Fibroblast of peridontal ligament (primary cell): Measurements from ENCODE around the gene LAMA3.

Experiments
- DNase-seq: peaks from one replicate; pipeline ENCODE4 v3.0.0-alpha.2; 2010; ENCODE audit errors: extremely low read depth

Gene LAMA3

GRCh38 chr18:23689031-23689615 is at the start of gene LAMA3:
Gene LAMA3 (plus strand): TSS chr18:23689453. CDS start chr18:23689684, 231 bp downstream.
- DNase-seq = peak; percentile 34

GRCh38 chr18:23640052-23640451 is 49.2 kb upstream of the LAMA3 start:
- DNase-seq = no peak

- DNase-seq = no peak
Observed at GRCh38 chr18:23641143-23641720, 48.0 kb upstream of the LAMA3 start.

GRCh38 chr18:23641937-23642666 is 47.2 kb upstream of the LAMA3 start:
- DNase-seq = no peak

- peak; percentile 64 for DNase-seq
Observed at GRCh38 chr18:23643815-23644490, 45.3 kb upstream of the LAMA3 start.

GRCh38 chr18:23645568-23646175 is 43.6 kb upstream of the LAMA3 start:
- no peak for DNase-seq

GRCh38 chr18:23646282-23646681 is 43.0 kb upstream of the LAMA3 start:
- no peak for DNase-seq

GRCh38 chr18:23648456-23648855 is 40.8 kb upstream of the LAMA3 start:
- DNase-seq = no peak

- no peak for DNase-seq
Observed at GRCh38 chr18:23648940-23649607, 40.2 kb upstream of the LAMA3 start.

- peak; percentile 94 for DNase-seq
Observed at GRCh38 chr18:23650968-23651927, 38.0 kb upstream of the LAMA3 start.

GRCh38 chr18:23652232-23652631 is 37.0 kb upstream of the LAMA3 start:
- no peak for DNase-seq

GRCh38 chr18:23658285-23658684 is 31.0 kb upstream of the LAMA3 start:
- peak; percentile 56 for DNase-seq

- DNase-seq = no peak
Observed at GRCh38 chr18:23661735-23662308, 27.4 kb upstream of the LAMA3 start.

- peak; percentile 43 for DNase-seq
Observed at GRCh38 chr18:23662309-23663263, 26.7 kb upstream of the LAMA3 start, which contains the start of gene ANKRD29. Gene ANKRD29 (minus strand): TSS chr18:23662911. CDS start chr18:23662730, 181 bp downstream.

- no peak for DNase-seq
Observed at GRCh38 chr18:23664674-23665073, 24.6 kb upstream of the LAMA3 start.

GRCh38 chr18:23667114-23667513 is 22.1 kb upstream of the LAMA3 start:
- no peak for DNase-seq

- no peak for DNase-seq
Observed at GRCh38 chr18:23668731-23669130, 20.5 kb upstream of the LAMA3 start.

- no peak for DNase-seq
Observed at GRCh38 chr18:23669202-23669766, 20.0 kb upstream of the LAMA3 start.
